Body of pancreas (tissue), 4 donors: ENCODE measurements around the gene DOCK3.

Experiments used
- POLR2A ChIP-seq, 3 donors: fragments of 450-650 bp; IDR thresholded peaks; one replicate each; pipeline ENCODE4 v1.6.1; 2016; ENCODE audit warnings: antibody characterized with exemption in 3 of 3, mild to moderate bottlenecking in 2 of 3
- TF ChIP-seq, protein P1 (sequence below), 7 experiments: fragments of 450-650 bp in 4 of 7; fragments of 200-600 bp in 3 of 7; sonication (generic) in 3 of 7; IDR thresholded peaks; one replicate each; pipeline ENCODE4 v1.5.1; 2016 to 2019; ENCODE audit warnings: antibody characterized with exemption in 7 of 7

DNA sequence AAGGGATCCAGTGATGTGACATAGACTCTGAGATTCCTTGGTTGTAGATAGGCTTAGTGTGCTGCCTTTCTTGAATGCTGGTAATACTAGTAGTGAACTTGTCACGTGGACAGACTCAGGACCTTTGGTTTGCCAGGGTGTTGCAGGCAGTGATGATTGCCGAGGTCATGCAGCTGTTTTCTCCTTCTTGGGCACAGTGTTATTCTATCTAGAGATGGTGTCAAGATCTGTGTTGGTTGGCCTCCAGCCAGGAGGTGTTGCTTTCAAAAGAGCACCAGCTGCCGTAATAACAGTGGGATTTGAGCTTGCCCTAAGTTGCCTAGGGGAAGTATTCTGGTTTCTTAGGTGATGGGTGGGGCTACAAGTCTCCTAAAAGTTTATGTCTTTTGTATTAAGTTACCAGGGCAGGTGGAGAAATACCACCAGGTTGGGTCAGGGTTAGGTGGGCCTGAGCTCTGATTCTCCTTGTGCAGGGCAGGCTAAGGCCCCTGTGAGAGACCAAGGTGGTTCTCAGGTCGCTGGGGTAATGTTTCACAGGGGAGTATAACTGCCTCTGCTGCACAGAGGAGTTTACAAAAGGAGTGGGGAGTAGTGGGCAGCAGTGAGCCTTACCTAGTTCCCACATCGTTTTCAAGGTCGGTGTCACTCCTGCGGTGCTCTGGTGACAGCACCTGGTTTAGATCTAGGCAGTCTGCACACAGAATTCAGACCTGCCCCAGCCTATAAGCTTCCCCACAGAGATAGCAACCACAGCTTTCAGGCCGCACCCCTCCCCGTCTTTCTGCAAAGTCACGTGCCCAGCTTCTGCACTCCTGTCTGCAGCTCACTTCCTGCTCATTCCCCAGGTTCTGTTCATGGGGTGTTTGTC, 350.3 kb downstream of the DOCK3 start:
- no peak for TF ChIP-seq POLR2A (IDR thresholded peaks at IDR 0.05)
- TF ChIP-seq, protein P1, sequence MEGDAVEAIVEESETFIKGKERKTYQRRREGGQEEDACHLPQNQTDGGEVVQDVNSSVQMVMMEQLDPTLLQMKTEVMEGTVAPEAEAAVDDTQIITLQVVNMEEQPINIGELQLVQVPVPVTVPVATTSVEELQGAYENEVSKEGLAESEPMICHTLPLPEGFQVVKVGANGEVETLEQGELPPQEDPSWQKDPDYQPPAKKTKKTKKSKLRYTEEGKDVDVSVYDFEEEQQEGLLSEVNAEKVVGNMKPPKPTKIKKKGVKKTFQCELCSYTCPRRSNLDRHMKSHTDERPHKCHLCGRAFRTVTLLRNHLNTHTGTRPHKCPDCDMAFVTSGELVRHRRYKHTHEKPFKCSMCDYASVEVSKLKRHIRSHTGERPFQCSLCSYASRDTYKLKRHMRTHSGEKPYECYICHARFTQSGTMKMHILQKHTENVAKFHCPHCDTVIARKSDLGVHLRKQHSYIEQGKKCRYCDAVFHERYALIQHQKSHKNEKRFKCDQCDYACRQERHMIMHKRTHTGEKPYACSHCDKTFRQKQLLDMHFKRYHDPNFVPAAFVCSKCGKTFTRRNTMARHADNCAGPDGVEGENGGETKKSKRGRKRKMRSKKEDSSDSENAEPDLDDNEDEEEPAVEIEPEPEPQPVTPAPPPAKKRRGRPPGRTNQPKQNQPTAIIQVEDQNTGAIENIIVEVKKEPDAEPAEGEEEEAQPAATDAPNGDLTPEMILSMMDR (IDR thresholded peaks at IDR 0.05): no peak
